ENCODE results near the gene ARHGEF4. TPM values are rescaled to one million over a fixed set of nuclear protein-coding genes. Genes with fewer than 3 reads are reported as not detected.

Gene ARHGEF4
- total RNA-seq, 6 experiments from 2014 or later: 0.44 to 6.7 (median 0.67) TPM; not detected in 2

DNA sequence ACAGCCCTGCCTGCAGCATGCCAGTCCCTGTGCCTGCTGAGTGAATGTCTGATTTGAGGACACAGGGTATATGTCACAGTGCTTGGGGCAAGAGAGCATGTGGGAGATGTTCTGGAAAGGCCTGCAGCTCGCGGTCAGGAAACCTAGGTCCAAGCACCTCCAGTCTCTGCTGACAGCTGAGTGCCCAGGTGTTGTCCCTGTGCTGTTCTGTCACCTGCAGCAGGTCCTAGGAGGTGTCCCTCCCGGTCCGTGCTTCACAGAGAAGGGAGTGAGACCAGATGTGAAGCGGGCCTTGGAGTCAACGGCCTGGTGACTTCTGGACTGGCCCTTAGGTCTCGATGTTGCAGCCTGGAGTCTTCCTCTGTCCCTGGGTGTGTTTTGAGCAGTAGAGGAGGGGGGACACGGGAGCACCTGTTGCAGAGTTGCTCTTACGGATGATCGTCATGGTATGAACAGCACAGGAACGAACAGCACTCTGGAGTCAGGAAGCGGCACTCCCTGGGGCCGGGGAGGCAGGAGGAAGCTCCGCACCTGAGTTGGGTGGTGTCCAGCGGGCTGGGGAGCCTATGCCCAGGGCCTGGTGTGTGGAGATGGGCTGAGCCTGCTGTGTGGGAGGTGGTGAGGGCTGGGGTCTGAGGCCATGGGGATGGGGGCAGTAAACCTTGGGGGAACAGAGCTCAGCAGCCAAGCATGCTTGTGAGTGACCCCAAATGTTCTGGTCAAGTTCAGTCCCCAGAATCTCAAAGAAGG, 21.6 kb upstream of the ARHGEF4 start:
- TF ChIP-seq POLR2A (IDR thresholded peaks at IDR 0.05): no peak
- TF ChIP-seq, protein P1, sequence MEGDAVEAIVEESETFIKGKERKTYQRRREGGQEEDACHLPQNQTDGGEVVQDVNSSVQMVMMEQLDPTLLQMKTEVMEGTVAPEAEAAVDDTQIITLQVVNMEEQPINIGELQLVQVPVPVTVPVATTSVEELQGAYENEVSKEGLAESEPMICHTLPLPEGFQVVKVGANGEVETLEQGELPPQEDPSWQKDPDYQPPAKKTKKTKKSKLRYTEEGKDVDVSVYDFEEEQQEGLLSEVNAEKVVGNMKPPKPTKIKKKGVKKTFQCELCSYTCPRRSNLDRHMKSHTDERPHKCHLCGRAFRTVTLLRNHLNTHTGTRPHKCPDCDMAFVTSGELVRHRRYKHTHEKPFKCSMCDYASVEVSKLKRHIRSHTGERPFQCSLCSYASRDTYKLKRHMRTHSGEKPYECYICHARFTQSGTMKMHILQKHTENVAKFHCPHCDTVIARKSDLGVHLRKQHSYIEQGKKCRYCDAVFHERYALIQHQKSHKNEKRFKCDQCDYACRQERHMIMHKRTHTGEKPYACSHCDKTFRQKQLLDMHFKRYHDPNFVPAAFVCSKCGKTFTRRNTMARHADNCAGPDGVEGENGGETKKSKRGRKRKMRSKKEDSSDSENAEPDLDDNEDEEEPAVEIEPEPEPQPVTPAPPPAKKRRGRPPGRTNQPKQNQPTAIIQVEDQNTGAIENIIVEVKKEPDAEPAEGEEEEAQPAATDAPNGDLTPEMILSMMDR (IDR thresholded peaks at IDR 0.05): no peak
- WGBS (ENCODE audit: insufficient coverage, low coverage, low lambda C conversion rate, missing lambda C conversion rate): 80% methylated on average over 6 of the region's 15 CpGs
- Histone ChIP-seq H3K9me3 (no peaks in the 10 kb centered on the region), H3K4me1 (no peaks in the 10 kb centered on the region), H3K4me3 (no peak overlapping the region), H3K27me3 (no peaks in the 10 kb centered on the region), H3K36me3 (no peaks in the 10 kb centered on the region), H3K27ac (no peak overlapping the region)
- intact Hi-C loops (cut with DNase I): no loop called here
- DNase-seq: no peak
- ATAC-seq: no peak

DNA sequence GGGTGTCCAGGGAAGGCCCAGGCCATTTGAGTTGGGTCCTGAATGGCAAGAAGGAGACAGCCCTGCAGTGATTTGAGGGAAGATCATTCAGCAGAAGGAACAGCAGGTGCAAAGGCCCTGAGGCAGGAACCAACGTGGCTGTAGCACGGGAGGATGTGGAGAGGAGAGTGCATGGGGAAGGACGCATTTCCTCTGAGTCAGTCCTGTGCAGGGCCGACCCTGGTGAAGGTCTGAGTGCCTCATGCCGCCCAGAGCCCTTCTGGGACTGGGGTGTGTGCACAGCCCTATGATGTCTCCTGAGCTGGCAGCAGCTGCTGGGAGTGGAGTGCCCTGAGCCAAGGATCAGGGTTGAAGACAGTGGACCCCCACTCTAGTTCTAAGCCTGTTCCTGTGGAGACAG, 17.9 kb upstream of the ARHGEF4 start:
- ATAC-seq (no peak), DNase-seq (no peak)
- TF ChIP-seq, protein P1 (IDR thresholded peaks at IDR 0.05): no peak
- no peak for TF ChIP-seq POLR2A (IDR thresholded peaks at IDR 0.05)
- Histone ChIP-seq H3K4me1 (no peaks in the 10 kb centered on the region), H3K4me3 (no peak overlapping the region), H3K27ac (no peak overlapping the region), H3K27me3 (no peaks in the 10 kb centered on the region), H3K9me3 (no peaks in the 10 kb centered on the region), H3K36me3 (no peaks in the 10 kb centered on the region)
- intact Hi-C loops (cut with DNase I): no loop called here
- WGBS (ENCODE audit: insufficient coverage, low coverage, low lambda C conversion rate, missing lambda C conversion rate): 67% methylated on average over 2 of the region's 5 CpGs

DNA sequence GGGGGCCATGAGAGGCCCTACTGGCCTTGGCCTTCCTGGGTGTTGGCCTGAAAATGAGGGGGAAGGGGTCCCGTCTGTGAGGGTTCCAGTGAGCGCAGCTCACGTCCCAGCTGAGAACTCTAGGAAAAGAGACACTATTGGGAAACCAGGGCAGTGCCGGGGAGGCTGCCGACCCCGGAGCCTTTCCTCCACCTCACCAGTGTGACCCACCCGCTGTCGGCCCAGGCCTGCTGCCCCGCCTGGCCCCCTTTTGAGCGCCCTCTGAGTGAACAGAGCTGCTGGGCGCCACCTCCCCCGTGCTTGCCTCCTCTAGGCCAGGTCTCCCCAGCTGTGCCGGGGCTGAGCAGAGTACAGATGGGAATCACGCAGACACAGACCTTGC, 17.5 kb upstream of the ARHGEF4 start:
- ATAC-seq: no peak
- H3K27ac ChIP-seq: no peak overlapping the region

DNA sequence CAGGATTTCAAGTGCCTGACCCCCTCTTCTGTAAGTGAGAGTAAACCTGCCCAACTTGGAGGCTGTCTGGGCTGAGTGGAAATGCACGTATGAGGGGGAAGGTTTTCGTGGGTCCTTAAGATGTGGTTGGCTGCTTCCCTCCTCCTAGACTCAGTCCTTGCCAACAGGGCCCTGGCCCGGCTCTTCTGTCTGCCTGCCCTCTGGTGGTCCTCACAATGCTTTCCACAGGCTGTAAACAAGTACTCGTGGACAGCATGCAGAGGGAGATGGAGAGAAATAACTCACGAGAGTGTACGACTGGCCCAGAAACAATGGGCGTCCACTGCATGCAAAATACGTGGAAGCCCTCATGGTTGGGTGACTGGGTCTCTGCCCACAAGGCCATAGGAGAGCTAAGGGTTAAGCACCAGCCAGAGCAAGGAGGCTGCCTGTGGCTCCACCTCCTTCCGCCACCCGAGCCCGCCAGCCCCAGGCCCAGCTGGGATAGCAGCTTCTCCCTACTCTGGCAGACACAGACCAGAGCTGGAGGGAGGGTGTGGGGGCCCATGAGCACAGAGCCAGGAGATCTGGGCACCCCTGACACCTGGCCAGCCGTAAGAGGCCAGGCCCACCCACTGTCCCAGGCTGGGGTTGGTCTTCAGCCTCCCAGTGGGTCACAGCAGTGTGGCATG, 17.0 kb upstream of the ARHGEF4 start:
- intact Hi-C loops (cut with DNase I): no loop called here
- 47% methylated on average over 6 of the region's 12 CpGs for WGBS (ENCODE audit: insufficient coverage, low coverage, low lambda C conversion rate, missing lambda C conversion rate)
- no peak for DNase-seq
- TF ChIP-seq, protein P1 (IDR thresholded peaks at IDR 0.05): no peak
- TF ChIP-seq POLR2A (IDR thresholded peaks at IDR 0.05): no peak
- no peak overlapping the region for H3K4me3 ChIP-seq
- H3K27me3 ChIP-seq: no peaks in the 10 kb centered on the region
- no peak for ATAC-seq
- H3K27ac ChIP-seq: no peak overlapping the region
- no peaks in the 10 kb centered on the region for H3K36me3 ChIP-seq
- H3K9me3 ChIP-seq: no peaks in the 10 kb centered on the region
- H3K4me1 ChIP-seq: no peaks in the 10 kb centered on the region

More for the DNA sequence above, 17.5 kb upstream of the ARHGEF4 start:
- Histone ChIP-seq H3K4me3 (no peak overlapping the region), H3K4me1 (no peaks in the 10 kb centered on the region), H3K9me3 (no peaks in the 10 kb centered on the region), H3K27me3 (no peaks in the 10 kb centered on the region), H3K36me3 (no peaks in the 10 kb centered on the region)
- intact Hi-C loops (cut with DNase I): no loop called here
- DNase-seq: no peak
- 90% methylated on average over 2 of the region's 14 CpGs for whole genome bisulfite sequencing (ENCODE audit: insufficient coverage, low coverage, low lambda C conversion rate, missing lambda C conversion rate)
- no peak for TF ChIP-seq POLR2A (IDR thresholded peaks at IDR 0.05)
- TF ChIP-seq, protein P1 (IDR thresholded peaks at IDR 0.05): no peak
